HepG2 (cell line): Measurements from ENCODE around the gene CLDN20. TPM values are rescaled to one million over a fixed set of nuclear protein-coding genes. Genes with fewer than 3 reads are reported as not detected.
"Not testable (repeated sequence)": the region's sequence is repeated elsewhere in the genome, so short reads cannot be mapped to it uniquely, and the experiment has no call there.

Experiments used
- ATAC-seq: fragments of 200-7000 bp; cut with Tn5 transposase; 3 replicates; pipeline ENCODE4 v1.9.1; 2020; ENCODE audit warnings: mild to moderate bottlenecking, moderate library complexity
- BruUV-seq: library from RNA; stranded (reverse); fragments of 400-500 nt; replicated peaks from 2 replicates; lab custom pipeline; 2021; lab: Mats Ljungman, UMichigan
- CTCF ChIA-PET: fragments of 300-600 bp; formaldehyde crosslinking; extraction: SDS; loops from one replicate; lab custom pipeline; 2021; ENCODE audit warnings: low total read pairs, inconsistent platforms, low intra/inter-chr PET ratio; lab: Yijun Ruan, JAX
- POLR2A ChIA-PET: fragments of 350-600 bp; sonication (Branson Sonifier 250); formaldehyde crosslinking; loops from one replicate; lab custom pipeline; 2020; ENCODE audit warnings: antibody characterized with exemption, inconsistent platforms; lab: Yijun Ruan, JAX
- DNase-seq: peaks from one replicate; pipeline ENCODE4 v3.0.0-alpha.2; 2015; ENCODE audit warnings: low spot score
- FAIRE-seq: peaks from 3 replicates; lab custom pipeline; 2011; peaks lifted over from hg19 to GRCh38; lab: Jason Lieb, UNC
- H2AFZ ChIP-seq: one replicate; pipeline ENCODE4 v1.6.1; 2011; ENCODE audit warnings: low read length, inconsistent platforms
- H3K27ac ChIP-seq: fragments of 300-600 bp; 3 replicates; pipeline ENCODE4 v1.8.0; 2011; ENCODE audit warnings: mixed run types, mild to moderate bottlenecking, mixed read lengths, low read length, inconsistent platforms; ENCODE audit not compliant: insufficient read depth; ENCODE audit errors: extremely low read length
- H3K27me3 ChIP-seq, 2 experiments: fragments of 200-600 bp in 1 of 2; 2 replicates in 1 of 2; 3 replicates in 1 of 2; pipeline versions ENCODE4 v1.6.0 to v1.8.0; 2011; ENCODE audit warnings: low read length in 2 of 2, mild to moderate bottlenecking in 2 of 2, moderate library complexity in 2 of 2, inconsistent platforms in 1 of 2; ENCODE audit not compliant: insufficient read depth in 2 of 2, control insufficient read depth in 1 of 2
- H3K36me3 ChIP-seq, 2 experiments: fragments of 200-600 bp in 1 of 2; replicated peaks in 1 of 2; 2 replicates in 1 of 2; 3 replicates in 1 of 2; pipeline versions ENCODE4 v1.5.1 to v1.8.0; 2011; ENCODE audit warnings: low read length in 2 of 2, inconsistent platforms in 1 of 2; ENCODE audit not compliant: insufficient read depth in 2 of 2, control insufficient read depth in 1 of 2
- H3K4me1 ChIP-seq: 2 replicates; pipeline ENCODE4 v1.5.1; 2012; ENCODE audit warnings: low read length, inconsistent platforms; ENCODE audit not compliant: insufficient read depth
- H3K4me2 ChIP-seq: 2 replicates; pipeline ENCODE4 v1.6.0; 2011; ENCODE audit warnings: low read depth, low read length, inconsistent platforms
- H3K4me3 ChIP-seq, 3 experiments: fragments of 200-600 bp in 1 of 3; sonication (generic), shearing (Covaris generic) in 1 of 3; replicated peaks in 1 of 3; 2 replicates each; pipeline ENCODE4 v1.5.1; 2011 to 2016; ENCODE audit warnings: low read length in 3 of 3, inconsistent platforms in 2 of 3, low read depth in 2 of 3, mild to moderate bottlenecking in 2 of 3, control low read depth in 1 of 3, mixed read lengths in 1 of 3; ENCODE audit not compliant: insufficient read depth in 1 of 3
- H3K79me2 ChIP-seq: one replicate; pipeline ENCODE4 v1.6.1; 2011; ENCODE audit warnings: low read length, inconsistent platforms; ENCODE audit not compliant: insufficient read depth
- H3K9ac ChIP-seq: 2 replicates; pipeline ENCODE4 v1.6.0; 2011; ENCODE audit warnings: mild to moderate bottlenecking, low read depth, low read length, inconsistent platforms; ENCODE audit not compliant: insufficient read depth
- H3K9me3 ChIP-seq: 2 replicates; pipeline ENCODE4 v1.5.1; 2012; ENCODE audit warnings: mild to moderate bottlenecking, low read length
- H4K20me1 ChIP-seq: 2 replicates; pipeline ENCODE4 v1.6.0; 2011; ENCODE audit warnings: inconsistent platforms, mild to moderate bottlenecking, low read length, moderate library complexity; ENCODE audit not compliant: insufficient read depth
- AGO1 ChIP-seq: fragments of 200-400 bp; formaldehyde crosslinking; IDR thresholded peaks from 2 replicates; pipeline ENCODE4 v1.6.1; 2017; ENCODE audit warnings: mild to moderate bottlenecking, low read depth, low read length, moderate library complexity; ENCODE audit not compliant: poor library complexity, severe bottlenecking
- KDM3A ChIP-seq: IDR thresholded peaks from 2 replicates; pipeline ENCODE4 v1.6.1; 2018; ENCODE audit warnings: low read depth, missing compliant biosample characterization
- NFIC ChIP-seq: IDR thresholded peaks from 2 replicates; pipeline ENCODE4 v1.6.1; 2012; ENCODE audit warnings: mild to moderate bottlenecking, low read length, inconsistent platforms
- SATB2 ChIP-seq: sonication (generic); formaldehyde crosslinking; IDR thresholded peaks from 2 replicates; pipeline ENCODE4 v1.5.0; 2020; ENCODE audit warnings: missing genetic modification reagents
- ZNF383 ChIP-seq: sonication (generic); formaldehyde crosslinking; IDR thresholded peaks from 2 replicates; pipeline ENCODE4 v1.4.0; 2020; ENCODE audit warnings: missing genetic modification reagents, mild to moderate bottlenecking, borderline replicate concordance
- ZNF501 ChIP-seq: sonication (generic); formaldehyde crosslinking; IDR thresholded peaks from 2 replicates; pipeline ENCODE4 v1.5.1; 2020; ENCODE audit warnings: mild to moderate bottlenecking, moderate library complexity, missing genetic modification reagents
- ZNF530 ChIP-seq: sonication (generic); formaldehyde crosslinking; IDR thresholded peaks from 2 replicates; pipeline ENCODE4 v1.5.0; 2020; ENCODE audit warnings: low read depth, mild to moderate bottlenecking, missing genetic modification reagents
- ZNF687 ChIP-seq: sonication (generic); formaldehyde crosslinking; IDR thresholded peaks from 2 replicates; pipeline ENCODE4 v1.5.1; 2020; ENCODE audit warnings: mild to moderate bottlenecking, missing genetic modification reagents, moderate library complexity
- ZSCAN9 ChIP-seq: IDR thresholded peaks from 2 replicates; pipeline ENCODE4 v1.6.1; 2016; ENCODE audit warnings: borderline replicate concordance
- WGBS: methylation state at CpG from one replicate; pipeline ENCODE4 v1.1.6; 2017; ENCODE audit warnings: low lambda C conversion rate; 5-methylcytosine and 5-hydroxymethylcytosine counted together
- in situ Hi-C: cut with HindIII; loops from 2 replicates; pipeline ENCODE4 v1.10.0; 2017; ENCODE audit warnings: low pct_unique_long_range_greater_than_20kb; ENCODE audit not compliant: extremely low pct_ligation_motif_present
- intact Hi-C: fragments of 100-400 bp; cut with micrococcal nuclease; formaldehyde crosslinking; loops from one replicate; pipeline ENCODE4 v1.10.0; 2022; ENCODE audit not compliant: unreplicated experiment
- polyA plus RNA-seq, 8 experiments: library from polyadenylated mRNA; depleted of rRNA in 3 of 8; stranded (reverse) in 7 of 8; unstranded in 1 of 8; fragments of >200 nt; fragmentation: Illumina TruSeq in 4 of 8; extraction: Trizol in 4 of 8; gene quantifications; 2 replicates each; pipeline versions ENCODE4 v1.2.1 to v1.2.3, GENCODE V29; 2011 to 2016; ENCODE audit warnings: low read depth in 4 of 8, missing spikeins in 1 of 8, mixed read lengths in 1 of 8; ENCODE audit not compliant: insufficient read depth in 1 of 8
- total RNA-seq, 5 experiments: library from RNA; depleted of rRNA; stranded (reverse); fragments of >200 nt; fragmentation: Illumina TruSeq; extraction: Trizol; gene quantifications; 2 replicates each; pipeline ENCODE4 v1.2.3, GENCODE V29; 2016; ENCODE audit warnings: low read depth in 1 of 5

CLDN20 gene
- total and polyA plus RNA-seq, 2 of the 13 experiments (the other 11 are each of a cell fraction or from before 2014, with no cell fraction given) = not detected

GRCh38 chr6:155228546-155229166 is 35.2 kb upstream of the CLDN20 start (continued):
- no peak for TF ChIP-seq ZNF530 (CRISPR knock-in tag)
- no peak for TF ChIP-seq ZNF501 (CRISPR knock-in tag)

- H3K4me3 ChIP-seq, intact Hi-C loops, H3K4me2 ChIP-seq, POLR2A ChIA-PET, H3K9me3 ChIP-seq, H3K36me3 ChIP-seq, H3K4me1 ChIP-seq, DNase-seq, H4K20me1 ChIP-seq, H3K27ac ChIP-seq, ATAC-seq, H2AFZ ChIP-seq, H3K79me2 ChIP-seq, in situ Hi-C loops, CTCF ChIA-PET, H3K9ac ChIP-seq, FAIRE-seq, BruUV-seq, H3K27me3 ChIP-seq: not testable (repeated sequence)
- 53% methylated on average over 4 of the region's 4 CpGs for WGBS
Measured at GRCh38 chr6:155230975-155231374, 32.8 kb upstream of the CLDN20 start.

- ChIA-PET CTCF (no interaction called here), POLR2A (no interaction called here)
- in situ Hi-C loops (no loop called here), intact Hi-C loops (no loop called here)
- no peaks in the 10 kb centered on the region for H4K20me1 ChIP-seq
- DNase-seq = no peak
- no peaks in the 10 kb centered on the region for H3K27me3 ChIP-seq
- H3K4me2 ChIP-seq = no peak overlapping the region
- H3K4me3 ChIP-seq = no peak overlapping the region
- H2AFZ ChIP-seq = no peak overlapping the region
- TF ChIP-seq SATB2 = no peak
- TF ChIP-seq NFIC = no peak
- TF ChIP-seq KDM3A (CRISPR knock-in tag) = no peak
- no peak for TF ChIP-seq ZNF687 (CRISPR knock-in tag)
- TF ChIP-seq AGO1 = no peak
- no peak for TF ChIP-seq ZNF383 (CRISPR knock-in tag)
- TF ChIP-seq ZSCAN9 (CRISPR knock-in tag) = no peak
- peaks cover 6% of the 10 kb centered on the region; the same call in 1 of the 2 replicates for H3K9me3 ChIP-seq
- no TSS peak for BruUV-seq
- ATAC-seq = no peak
- H3K36me3 ChIP-seq = no peaks in the 10 kb centered on the region
- no peak for FAIRE-seq
- WGBS = 49% methylated on average over 6 of the region's 6 CpGs
- no peak overlapping the region for H3K9ac ChIP-seq
- H3K4me1 ChIP-seq = 0 out of 2 replicates have a peak, but pooled peaks cover 5% of the 10 kb centered on the region
- no peak overlapping the region for H3K27ac ChIP-seq
- no peaks in the 10 kb centered on the region for H3K79me2 ChIP-seq
Measured at GRCh38 chr6:155232848-155233247, 31.0 kb upstream of the CLDN20 start.
